H1 (cell line): ENCODE data around the gene CCDC197. TPM values are rescaled to one million over a fixed set of nuclear protein-coding genes. Genes with fewer than 3 reads are reported as not detected.

Source experiments
- EGR1 ChIP-seq: IDR thresholded peaks from 2 replicates; pipeline ENCODE4 v1.6.1; 2011; ENCODE audit warnings: low read depth, low read length, borderline replicate concordance
- JUND ChIP-seq: IDR thresholded peaks from 2 replicates; pipeline ENCODE4 v1.6.1; 2011; ENCODE audit warnings: mild to moderate bottlenecking, improper control_type of control experiment, low read length
- SIRT6 ChIP-seq: IDR thresholded peaks from one replicate; pipeline ENCODE4 v1.7.1; 2012; ENCODE audit warnings: low read length, inconsistent platforms
- SP4 ChIP-seq: IDR thresholded peaks from 2 replicates; pipeline ENCODE4 v1.6.1; 2012; ENCODE audit warnings: low read length, inconsistent platforms
- polyA plus RNA-seq, 7 experiments: library from polyadenylated mRNA; depleted of rRNA in 3 of 7; stranded (reverse) in 5 of 7; unstranded in 2 of 7; fragments of >200 nt in 5 of 7; fragments of 200-250 nt in 2 of 7; gene quantifications; 1 replicate in 5 of 7; 2 replicates in 1 of 7; 4 replicates in 1 of 7; pipeline versions ENCODE4 v1.2.1 to v1.2.3, GENCODE V29; 2011 to 2013; ENCODE audit warnings: missing spikeins in 2 of 7, mixed read lengths in 2 of 7
- total RNA-seq: library from RNA; stranded (reverse); fragmentation: NEBNext Ultra II Directional; extraction: Animal tissue kit (Norgen Biotek cat#: 25700); gene quantifications from 2 replicates; pipeline ENCODE4 v1.2.1, GENCODE V29; 2021
- TF ChIP-seq, protein P1 (sequence below): fragments of 300-600 bp; sonication (generic); IDR thresholded peaks from 2 replicates; pipeline ENCODE4 v1.7.1; 2012; ENCODE audit warnings: low read length, moderate library complexity, mild to moderate bottlenecking, inconsistent platforms; ENCODE audit not compliant: insufficient replicate concordance
- TF ChIP-seq, protein P2 (sequence below): IDR thresholded peaks from 2 replicates; pipeline ENCODE4 v1.6.1; 2011; ENCODE audit warnings: low read depth, mild to moderate bottlenecking, low read length; ENCODE audit not compliant: insufficient read depth

The CCDC197 gene
- total and polyA plus RNA-seq, 2 of the 8 experiments (the other 6 are each of a cell fraction or from before 2014, with no cell fraction given): not detected

DNA sequence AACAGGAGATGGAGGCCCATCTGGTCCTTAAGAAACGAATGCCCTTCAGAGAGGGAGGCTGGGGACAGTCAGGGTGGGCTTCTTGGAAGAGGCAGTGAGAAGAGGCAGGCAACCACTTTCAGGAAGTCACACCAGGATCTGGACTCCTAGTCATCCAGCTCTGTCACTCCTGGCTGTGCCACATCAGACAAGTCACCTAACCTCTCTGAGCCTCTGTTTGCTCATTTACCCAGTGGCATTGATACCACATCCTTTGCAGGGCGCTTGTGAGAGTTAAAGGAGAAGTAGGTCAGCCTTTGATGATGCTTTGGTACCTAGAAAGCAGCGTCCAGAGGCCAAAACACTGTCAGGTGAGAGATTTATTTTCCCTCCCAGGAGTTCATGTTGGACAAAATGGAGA lies 11.1 kb downstream of the CCDC197 start (continued):
- TF ChIP-seq, protein P1, sequence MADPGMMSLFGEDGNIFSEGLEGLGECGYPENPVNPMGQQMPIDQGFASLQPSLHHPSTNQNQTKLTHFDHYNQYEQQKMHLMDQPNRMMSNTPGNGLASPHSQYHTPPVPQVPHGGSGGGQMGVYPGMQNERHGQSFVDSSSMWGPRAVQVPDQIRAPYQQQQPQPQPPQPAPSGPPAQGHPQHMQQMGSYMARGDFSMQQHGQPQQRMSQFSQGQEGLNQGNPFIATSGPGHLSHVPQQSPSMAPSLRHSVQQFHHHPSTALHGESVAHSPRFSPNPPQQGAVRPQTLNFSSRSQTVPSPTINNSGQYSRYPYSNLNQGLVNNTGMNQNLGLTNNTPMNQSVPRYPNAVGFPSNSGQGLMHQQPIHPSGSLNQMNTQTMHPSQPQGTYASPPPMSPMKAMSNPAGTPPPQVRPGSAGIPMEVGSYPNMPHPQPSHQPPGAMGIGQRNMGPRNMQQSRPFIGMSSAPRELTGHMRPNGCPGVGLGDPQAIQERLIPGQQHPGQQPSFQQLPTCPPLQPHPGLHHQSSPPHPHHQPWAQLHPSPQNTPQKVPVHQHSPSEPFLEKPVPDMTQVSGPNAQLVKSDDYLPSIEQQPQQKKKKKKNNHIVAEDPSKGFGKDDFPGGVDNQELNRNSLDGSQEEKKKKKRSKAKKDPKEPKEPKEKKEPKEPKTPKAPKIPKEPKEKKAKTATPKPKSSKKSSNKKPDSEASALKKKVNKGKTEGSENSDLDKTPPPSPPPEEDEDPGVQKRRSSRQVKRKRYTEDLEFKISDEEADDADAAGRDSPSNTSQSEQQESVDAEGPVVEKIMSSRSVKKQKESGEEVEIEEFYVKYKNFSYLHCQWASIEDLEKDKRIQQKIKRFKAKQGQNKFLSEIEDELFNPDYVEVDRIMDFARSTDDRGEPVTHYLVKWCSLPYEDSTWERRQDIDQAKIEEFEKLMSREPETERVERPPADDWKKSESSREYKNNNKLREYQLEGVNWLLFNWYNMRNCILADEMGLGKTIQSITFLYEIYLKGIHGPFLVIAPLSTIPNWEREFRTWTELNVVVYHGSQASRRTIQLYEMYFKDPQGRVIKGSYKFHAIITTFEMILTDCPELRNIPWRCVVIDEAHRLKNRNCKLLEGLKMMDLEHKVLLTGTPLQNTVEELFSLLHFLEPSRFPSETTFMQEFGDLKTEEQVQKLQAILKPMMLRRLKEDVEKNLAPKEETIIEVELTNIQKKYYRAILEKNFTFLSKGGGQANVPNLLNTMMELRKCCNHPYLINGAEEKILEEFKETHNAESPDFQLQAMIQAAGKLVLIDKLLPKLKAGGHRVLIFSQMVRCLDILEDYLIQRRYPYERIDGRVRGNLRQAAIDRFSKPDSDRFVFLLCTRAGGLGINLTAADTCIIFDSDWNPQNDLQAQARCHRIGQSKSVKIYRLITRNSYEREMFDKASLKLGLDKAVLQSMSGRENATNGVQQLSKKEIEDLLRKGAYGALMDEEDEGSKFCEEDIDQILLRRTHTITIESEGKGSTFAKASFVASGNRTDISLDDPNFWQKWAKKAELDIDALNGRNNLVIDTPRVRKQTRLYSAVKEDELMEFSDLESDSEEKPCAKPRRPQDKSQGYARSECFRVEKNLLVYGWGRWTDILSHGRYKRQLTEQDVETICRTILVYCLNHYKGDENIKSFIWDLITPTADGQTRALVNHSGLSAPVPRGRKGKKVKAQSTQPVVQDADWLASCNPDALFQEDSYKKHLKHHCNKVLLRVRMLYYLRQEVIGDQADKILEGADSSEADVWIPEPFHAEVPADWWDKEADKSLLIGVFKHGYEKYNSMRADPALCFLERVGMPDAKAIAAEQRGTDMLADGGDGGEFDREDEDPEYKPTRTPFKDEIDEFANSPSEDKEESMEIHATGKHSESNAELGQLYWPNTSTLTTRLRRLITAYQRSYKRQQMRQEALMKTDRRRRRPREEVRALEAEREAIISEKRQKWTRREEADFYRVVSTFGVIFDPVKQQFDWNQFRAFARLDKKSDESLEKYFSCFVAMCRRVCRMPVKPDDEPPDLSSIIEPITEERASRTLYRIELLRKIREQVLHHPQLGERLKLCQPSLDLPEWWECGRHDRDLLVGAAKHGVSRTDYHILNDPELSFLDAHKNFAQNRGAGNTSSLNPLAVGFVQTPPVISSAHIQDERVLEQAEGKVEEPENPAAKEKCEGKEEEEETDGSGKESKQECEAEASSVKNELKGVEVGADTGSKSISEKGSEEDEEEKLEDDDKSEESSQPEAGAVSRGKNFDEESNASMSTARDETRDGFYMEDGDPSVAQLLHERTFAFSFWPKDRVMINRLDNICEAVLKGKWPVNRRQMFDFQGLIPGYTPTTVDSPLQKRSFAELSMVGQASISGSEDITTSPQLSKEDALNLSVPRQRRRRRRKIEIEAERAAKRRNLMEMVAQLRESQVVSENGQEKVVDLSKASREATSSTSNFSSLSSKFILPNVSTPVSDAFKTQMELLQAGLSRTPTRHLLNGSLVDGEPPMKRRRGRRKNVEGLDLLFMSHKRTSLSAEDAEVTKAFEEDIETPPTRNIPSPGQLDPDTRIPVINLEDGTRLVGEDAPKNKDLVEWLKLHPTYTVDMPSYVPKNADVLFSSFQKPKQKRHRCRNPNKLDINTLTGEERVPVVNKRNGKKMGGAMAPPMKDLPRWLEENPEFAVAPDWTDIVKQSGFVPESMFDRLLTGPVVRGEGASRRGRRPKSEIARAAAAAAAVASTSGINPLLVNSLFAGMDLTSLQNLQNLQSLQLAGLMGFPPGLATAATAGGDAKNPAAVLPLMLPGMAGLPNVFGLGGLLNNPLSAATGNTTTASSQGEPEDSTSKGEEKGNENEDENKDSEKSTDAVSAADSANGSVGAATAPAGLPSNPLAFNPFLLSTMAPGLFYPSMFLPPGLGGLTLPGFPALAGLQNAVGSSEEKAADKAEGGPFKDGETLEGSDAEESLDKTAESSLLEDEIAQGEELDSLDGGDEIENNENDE: no peak
- TF ChIP-seq SIRT6 (no peak), JUND (no peak), EGR1 (no peak), SP4 (no peak)
- TF ChIP-seq, protein P2, sequence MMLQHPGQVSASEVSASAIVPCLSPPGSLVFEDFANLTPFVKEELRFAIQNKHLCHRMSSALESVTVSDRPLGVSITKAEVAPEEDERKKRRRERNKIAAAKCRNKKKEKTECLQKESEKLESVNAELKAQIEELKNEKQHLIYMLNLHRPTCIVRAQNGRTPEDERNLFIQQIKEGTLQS: no peak
- TF ChIP-seq, all 59 proteins: peak for 0
